GM18505 (cell line): ENCODE measurements around the gene ZNF777.
A peak's percentile ranks its signal among the peaks of the same experiment; 100 is the strongest.
"Not testable (repeated sequence)": the region's sequence is repeated elsewhere in the genome, so short reads cannot be mapped to it uniquely, and the experiment has no call there.

Experiments used
- ATAC-seq: cut with Tn5 transposase; IDR thresholded peaks from one replicate; pipeline ENCODE4 v1.9.1; 2021; ENCODE audit not compliant: unreplicated experiment
- POLR2A ChIP-seq: IDR thresholded peaks from 4 replicates; pipeline ENCODE4 v1.6.1; 2011; ENCODE audit warnings: borderline replicate concordance; ENCODE audit not compliant: insufficient read depth, insufficient read length; ENCODE audit errors: extremely low read depth

Gene ZNF777

DNA sequence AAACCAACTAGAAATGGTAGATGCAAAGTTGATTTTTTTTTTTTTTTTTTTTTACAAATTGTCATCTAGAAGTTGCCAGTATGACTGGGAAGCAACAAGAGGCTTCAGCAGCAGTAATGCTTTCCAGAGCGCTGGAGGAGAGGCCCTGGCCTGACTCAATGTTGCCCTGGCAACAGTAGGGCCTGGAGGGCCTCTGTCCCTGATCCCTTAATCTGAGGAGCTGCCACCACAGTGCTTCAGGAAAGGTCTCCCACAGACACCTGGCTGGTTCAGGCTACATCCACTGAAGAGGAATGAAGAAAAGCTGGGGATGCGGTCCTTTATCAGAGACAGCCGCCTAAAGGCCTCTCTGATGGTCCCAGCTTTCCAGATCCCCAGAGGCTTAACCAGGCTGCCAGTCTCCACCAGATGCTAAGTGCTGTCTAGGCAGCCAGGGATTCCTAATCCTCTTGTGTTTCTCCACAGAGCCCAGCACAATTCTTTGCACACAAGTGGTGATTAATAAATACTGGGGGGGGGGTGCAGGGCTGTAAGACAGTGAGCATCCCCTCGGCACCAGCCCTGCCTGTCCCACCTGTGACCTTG lies 33.7 kb downstream of the ZNF777 start:
- ATAC-seq = no peak
- TF ChIP-seq POLR2A = no peak

DNA sequence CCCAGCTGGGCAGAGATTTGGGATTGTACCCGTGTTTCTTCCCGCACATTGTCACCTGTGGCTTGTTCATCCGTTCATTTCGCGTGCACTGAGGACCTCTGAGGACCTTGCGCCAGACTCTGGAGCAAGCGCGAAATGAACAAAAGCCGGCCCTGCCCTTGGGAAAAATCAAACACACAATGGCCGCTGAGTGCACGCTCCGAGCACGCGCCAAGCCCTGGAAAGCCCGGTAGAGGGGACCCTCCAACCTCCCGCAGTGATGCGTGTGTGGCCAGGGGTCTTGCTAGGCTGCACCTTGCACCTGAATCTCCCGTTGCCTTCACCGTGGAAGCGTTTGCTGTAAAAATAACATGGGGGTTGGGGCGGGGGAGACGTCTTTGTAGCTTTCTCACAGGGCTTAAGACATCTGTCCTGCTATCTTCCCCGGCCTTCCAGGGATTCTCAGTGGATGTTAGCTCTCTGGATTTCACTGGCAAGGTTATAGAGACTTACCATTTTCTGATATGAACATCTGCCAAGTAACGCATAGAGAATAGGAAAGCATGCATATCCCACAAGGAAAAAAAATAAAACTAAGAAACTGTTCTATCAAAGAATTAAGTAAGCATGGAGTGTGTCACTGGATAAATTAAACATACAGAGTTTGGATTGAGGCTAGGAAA lies 37.3 kb downstream of the ZNF777 start:
- no peak for ATAC-seq
- TF ChIP-seq POLR2A = no peak

GRCh38 chr7:149422914-149423301 lies 38.0 kb downstream of the ZNF777 start:
- no peak for TF ChIP-seq POLR2A
- ATAC-seq = no peak

DNA sequence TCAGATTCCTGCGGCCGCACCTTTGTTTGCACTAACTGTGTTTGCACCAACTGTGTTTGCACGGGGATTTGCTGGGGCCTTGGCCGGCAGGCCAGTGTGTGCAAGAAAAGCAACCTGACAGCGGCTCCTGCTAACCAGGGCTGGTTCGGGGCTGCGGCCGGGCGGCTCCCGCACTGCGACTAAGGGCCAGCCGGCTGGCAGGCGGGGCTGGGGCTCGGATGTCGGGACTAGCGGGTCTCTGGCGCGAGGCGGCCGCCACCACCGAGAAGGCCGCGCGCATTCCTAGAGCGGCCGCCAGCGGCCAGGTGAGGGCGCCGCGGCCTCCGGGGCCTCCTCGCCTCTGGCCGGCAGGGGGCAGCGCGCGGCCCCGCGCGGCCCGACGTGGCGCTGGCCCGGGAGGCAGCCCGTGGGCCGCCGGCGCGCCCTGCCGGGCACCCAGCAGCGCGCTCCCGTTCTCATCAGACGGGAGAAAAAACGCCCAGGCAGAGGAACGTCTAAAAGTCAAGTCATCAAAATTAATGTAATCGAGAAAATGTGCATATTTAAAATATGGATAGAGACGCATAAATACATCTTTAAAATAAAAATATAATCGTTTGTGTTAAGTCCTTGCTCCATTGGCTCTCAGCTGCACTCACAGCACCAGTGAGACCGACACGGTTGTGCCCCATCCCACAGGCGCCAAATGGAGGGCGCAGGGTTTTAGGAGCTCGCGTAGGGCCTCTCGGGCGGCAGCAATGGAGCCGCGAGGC lies 38.5 kb downstream of the ZNF777 start:
- TF ChIP-seq POLR2A = peak; percentile 62
- ATAC-seq = peak; percentile 96

DNA sequence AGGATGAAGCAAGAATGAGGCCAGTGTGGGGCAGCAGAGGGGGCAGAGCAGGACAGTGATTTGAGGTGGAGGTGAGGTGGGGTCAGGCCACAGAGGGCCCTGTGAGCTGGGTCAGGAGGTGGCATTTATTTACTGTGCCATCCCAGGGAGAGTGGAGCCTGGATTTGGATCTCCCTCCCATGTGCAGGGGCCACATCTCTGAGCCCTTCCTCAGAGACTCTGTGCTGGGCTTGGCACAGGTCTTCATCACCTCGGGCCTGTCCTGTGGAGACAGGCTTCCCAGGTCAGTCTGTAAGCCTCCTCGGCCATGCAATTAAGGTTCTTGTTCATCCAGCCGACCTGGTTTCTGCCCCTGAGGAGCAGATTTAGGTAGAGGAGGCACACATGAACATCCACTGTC lies 40.9 kb downstream of the ZNF777 start:
- TF ChIP-seq POLR2A = no peak
- no peak for ATAC-seq

- no peak for TF ChIP-seq POLR2A
Observed at GRCh38 chr7:149415391-149416071, 45.3 kb downstream of the ZNF777 start.

DNA sequence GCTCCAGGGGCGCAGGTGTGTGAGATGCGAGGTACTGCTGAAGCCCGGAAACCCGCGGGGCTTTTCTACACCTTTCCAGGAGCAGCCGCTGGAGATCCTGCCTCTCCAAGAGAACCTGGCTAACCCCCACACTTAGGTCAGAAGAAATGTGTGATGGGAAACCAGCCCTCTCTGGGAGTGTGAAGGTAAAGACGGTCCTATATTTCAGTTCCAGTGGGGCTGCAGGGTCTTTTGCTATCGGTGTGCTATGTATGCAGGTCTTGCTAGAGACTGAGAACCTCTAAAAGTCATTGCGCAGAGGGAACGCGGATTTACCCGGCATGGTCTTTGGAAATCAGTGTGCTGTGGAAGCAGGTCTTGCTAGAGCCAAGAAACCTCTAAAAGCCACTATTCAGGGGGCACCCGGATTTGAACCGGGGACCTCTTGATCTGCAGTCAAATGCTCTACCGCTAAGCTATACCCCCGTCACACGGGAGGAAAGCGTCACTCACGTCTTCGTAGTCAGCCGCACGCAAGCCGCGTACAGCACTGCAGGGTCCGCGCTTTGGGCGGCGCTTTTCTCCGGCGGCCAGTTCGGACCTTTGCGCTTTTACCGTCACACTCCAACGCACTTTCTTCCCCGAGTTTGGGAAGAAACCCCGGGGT lies 46.0 kb downstream of the ZNF777 start:
- ATAC-seq = no peak
- TF ChIP-seq POLR2A = no peak

More at GRCh38 chr7:149415391-149416071, 45.3 kb downstream of the ZNF777 start:
- ATAC-seq = no peak

GRCh38 chr7:149414171-149414570 lies 46.7 kb downstream of the ZNF777 start:
- no peak for ATAC-seq

DNA sequence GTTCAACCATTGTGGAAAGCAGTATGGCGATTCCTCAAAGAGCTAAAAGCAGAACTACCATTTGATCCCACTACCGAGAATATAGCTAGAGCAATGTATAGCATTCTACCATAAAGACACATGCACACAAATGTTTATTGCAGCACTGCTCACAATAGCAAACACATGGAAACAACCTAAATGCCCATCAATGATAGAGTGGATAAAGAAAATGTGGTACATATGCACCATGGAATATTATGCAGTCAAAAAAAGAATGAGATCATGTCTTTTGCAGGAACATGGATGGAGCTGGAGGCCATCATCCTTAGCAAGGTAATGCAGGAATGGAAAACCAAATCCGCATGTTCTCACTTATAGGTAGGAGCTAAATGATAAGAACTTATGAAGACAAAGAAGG lies 47.8 kb downstream of the ZNF777 start:
- ATAC-seq = not testable (repeated sequence)

More at GRCh38 chr7:149414171-149414570, 46.7 kb downstream of the ZNF777 start:
- no peak for TF ChIP-seq POLR2A

GRCh38 chr7:149409895-149410294 lies 51.0 kb downstream of the ZNF777 start:
- ATAC-seq = peak; percentile 91
- no peak for TF ChIP-seq POLR2A

DNA sequence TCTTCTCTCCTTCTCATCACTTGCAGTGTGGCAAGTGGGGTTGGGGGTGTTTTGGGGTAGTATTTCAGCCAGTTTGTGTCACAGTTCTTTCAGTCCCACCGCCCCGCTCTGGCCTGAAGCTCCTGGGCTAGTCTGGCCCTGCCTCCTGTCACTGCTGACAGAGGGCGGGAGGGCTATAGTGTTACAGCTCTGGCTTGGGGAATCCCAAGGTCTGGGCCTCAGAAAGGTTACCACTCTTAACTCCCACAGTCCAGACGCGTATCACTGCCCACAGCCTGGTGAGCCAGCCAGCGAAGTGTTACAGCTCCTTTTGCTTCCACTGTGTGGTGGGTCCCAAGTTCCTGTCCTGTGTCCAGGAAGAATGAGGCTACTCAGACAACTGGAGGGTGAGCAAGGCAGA lies 56.0 kb downstream of the ZNF777 start:
- TF ChIP-seq POLR2A = no peak
- ATAC-seq = no peak

DNA sequence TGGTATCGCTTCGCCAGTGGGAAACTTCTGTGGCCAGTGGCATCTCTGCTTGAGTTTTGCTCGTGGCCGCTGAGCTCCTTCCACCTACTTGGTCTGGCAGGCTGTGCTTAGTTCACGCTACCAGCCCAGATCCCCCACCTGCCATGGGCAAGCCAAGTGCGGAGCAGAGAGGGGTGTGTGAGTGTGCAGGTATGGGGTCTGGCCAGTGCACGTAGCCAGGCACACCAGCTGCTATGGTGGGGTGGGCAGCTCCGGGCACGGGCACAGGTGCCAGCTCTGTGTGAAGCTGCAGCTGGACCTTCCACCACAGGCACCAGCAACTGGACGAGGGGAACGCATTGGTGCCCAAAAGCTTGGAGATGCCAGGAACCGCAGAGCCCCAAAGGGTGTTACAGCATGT lies 56.5 kb downstream of the ZNF777 start:
- no peak for TF ChIP-seq POLR2A
- no peak for ATAC-seq

GRCh38 chr7:149398195-149398820 lies 62.6 kb downstream of the ZNF777 start:
- no peak for ATAC-seq
- no peak for TF ChIP-seq POLR2A
